GM12878 (cell line): ENCODE results near the gene ETV6.

Source experiments
- BRCA1 ChIP-seq: IDR thresholded peaks from 2 replicates; pipeline ENCODE4 v1.6.1; 2011; ENCODE audit warnings: low read depth, low read length, improper control_type of control experiment
- CHD2 ChIP-seq: IDR thresholded peaks from 2 replicates; pipeline ENCODE4 v1.6.1; 2011; ENCODE audit warnings: low read depth, low read length, improper control_type of control experiment, borderline replicate concordance
- EP300 ChIP-seq, 2 experiments: fragments of 150-350 bp in 1 of 2; IDR thresholded peaks; 2 replicates each; pipeline ENCODE4 v1.6.1; 2011 to 2012; ENCODE audit warnings: low read depth in 2 of 2, low read length in 2 of 2, borderline replicate concordance in 1 of 2, improper control_type of control experiment in 1 of 2, inconsistent platforms in 1 of 2; ENCODE audit not compliant: control insufficient read depth in 1 of 2
- GABPA ChIP-seq: IDR thresholded peaks from 2 replicates; pipeline ENCODE4 v1.6.1; 2014; ENCODE audit warnings: antibody characterized with exemption, low read depth, mild to moderate bottlenecking, inconsistent platforms
- MTA3 ChIP-seq: IDR thresholded peaks from 2 replicates; pipeline ENCODE4 v1.6.1; 2012; ENCODE audit warnings: low read length, inconsistent platforms, borderline replicate concordance
- POLR2A ChIP-seq: IDR thresholded peaks from 2 replicates; pipeline ENCODE4 v1.6.1; 2011; ENCODE audit warnings: low read depth, mild to moderate bottlenecking, low read length
- SMAD1 ChIP-seq: fragments of 450-650 bp; IDR thresholded peaks from 2 replicates; pipeline ENCODE4 v1.6.1; 2018; ENCODE audit warnings: mild to moderate bottlenecking, low read depth; ENCODE audit not compliant: partially characterized antibody
- TF ChIP-seq, protein P1 (sequence below): fragments of 450-650 bp; IDR thresholded peaks from 2 replicates; pipeline ENCODE4 v1.6.1; 2018; ENCODE audit warnings: borderline replicate concordance, mild to moderate bottlenecking; ENCODE audit not compliant: partially characterized antibody
- TF ChIP-seq, protein P2 (sequence below): IDR thresholded peaks from 2 replicates; pipeline ENCODE4 v1.6.1; 2011; ENCODE audit warnings: mild to moderate bottlenecking, low read depth, low read length, moderate library complexity; ENCODE audit not compliant: insufficient replicate concordance
- TF ChIP-seq, protein P3 (sequence below), 3 experiments: IDR thresholded peaks in 2 of 3; conservative IDR thresholded peaks in 1 of 3; 2 replicates each; pipeline ENCODE4 v1.5.1; 2011; ENCODE audit warnings: low read depth in 3 of 3, low read length in 3 of 3, mild to moderate bottlenecking in 3 of 3, control low read depth in 2 of 3, moderate library complexity in 2 of 3, inconsistent platforms in 1 of 3, mixed read lengths in 1 of 3; ENCODE audit not compliant: control insufficient read depth in 2 of 3, insufficient read depth in 1 of 3; ENCODE audit errors: extremely low read depth in 1 of 3

DNA sequence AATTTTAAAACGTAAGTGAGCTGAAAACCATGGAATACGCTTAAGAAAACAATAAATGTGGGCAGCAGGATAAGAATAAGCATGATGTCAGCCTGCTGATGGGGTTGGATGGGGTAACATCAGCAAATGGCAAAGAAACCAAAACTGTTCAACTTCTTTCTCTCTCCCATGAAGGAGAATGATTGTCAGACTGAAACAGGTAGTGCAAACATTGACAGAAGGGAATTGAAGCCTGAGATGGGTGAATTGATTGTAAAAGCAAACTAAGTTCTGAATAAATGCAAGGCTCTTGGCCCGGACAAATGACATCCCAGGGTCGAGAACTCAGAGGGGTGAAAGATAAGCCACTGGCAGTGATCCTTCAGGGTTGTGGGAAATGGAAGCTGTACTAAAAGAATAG lies 182.6 kb downstream of the ETV6 start:
- TF ChIP-seq, protein P1, sequence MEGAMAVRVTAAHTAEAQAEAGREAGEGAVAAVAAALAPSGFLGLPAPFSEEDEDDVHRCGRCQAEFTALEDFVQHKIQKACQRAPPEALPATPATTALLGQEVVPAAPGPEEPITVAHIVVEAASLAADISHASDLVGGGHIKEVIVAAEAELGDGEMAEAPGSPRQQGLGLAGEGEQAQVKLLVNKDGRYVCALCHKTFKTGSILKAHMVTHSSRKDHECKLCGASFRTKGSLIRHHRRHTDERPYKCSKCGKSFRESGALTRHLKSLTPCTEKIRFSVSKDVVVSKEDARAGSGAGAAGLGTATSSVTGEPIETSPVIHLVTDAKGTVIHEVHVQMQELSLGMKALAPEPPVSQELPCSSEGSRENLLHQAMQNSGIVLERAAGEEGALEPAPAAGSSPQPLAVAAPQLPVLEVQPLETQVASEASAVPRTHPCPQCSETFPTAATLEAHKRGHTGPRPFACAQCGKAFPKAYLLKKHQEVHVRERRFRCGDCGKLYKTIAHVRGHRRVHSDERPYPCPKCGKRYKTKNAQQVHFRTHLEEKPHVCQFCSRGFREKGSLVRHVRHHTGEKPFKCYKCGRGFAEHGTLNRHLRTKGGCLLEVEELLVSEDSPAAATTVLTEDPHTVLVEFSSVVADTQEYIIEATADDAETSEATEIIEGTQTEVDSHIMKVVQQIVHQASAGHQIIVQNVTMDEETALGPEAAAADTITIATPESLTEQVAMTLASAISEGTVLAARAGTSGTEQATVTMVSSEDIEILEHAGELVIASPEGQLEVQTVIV: no peak
- TF ChIP-seq GABPA (no peak), EP300 (IDR thresholded peaks at IDR 0.05; ENCODE audit: borderline replicate concordance in 1 of 2, control insufficient read depth in 1 of 2, low read depth in 2 of 2, low read length in 2 of 2) (no peak; a peak in 1 of 4 replicates), BRCA1 (no peak), SMAD1 (no peak), MTA3 (no peak), CHD2 (no peak), POLR2A (no peak)
- TF ChIP-seq, protein P2, sequence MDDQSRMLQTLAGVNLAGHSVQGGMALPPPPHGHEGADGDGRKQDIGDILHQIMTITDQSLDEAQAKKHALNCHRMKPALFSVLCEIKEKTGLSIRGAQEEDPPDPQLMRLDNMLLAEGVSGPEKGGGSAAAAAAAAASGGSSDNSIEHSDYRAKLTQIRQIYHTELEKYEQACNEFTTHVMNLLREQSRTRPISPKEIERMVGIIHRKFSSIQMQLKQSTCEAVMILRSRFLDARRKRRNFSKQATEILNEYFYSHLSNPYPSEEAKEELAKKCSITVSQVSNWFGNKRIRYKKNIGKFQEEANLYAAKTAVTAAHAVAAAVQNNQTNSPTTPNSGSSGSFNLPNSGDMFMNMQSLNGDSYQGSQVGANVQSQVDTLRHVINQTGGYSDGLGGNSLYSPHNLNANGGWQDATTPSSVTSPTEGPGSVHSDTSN: no peak
- TF ChIP-seq, protein P3, sequence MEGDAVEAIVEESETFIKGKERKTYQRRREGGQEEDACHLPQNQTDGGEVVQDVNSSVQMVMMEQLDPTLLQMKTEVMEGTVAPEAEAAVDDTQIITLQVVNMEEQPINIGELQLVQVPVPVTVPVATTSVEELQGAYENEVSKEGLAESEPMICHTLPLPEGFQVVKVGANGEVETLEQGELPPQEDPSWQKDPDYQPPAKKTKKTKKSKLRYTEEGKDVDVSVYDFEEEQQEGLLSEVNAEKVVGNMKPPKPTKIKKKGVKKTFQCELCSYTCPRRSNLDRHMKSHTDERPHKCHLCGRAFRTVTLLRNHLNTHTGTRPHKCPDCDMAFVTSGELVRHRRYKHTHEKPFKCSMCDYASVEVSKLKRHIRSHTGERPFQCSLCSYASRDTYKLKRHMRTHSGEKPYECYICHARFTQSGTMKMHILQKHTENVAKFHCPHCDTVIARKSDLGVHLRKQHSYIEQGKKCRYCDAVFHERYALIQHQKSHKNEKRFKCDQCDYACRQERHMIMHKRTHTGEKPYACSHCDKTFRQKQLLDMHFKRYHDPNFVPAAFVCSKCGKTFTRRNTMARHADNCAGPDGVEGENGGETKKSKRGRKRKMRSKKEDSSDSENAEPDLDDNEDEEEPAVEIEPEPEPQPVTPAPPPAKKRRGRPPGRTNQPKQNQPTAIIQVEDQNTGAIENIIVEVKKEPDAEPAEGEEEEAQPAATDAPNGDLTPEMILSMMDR (IDR thresholded peaks at IDR 0.05 in 2 of 3, conservative IDR thresholded peaks at IDR 0.05 in 1 of 3; ENCODE audit: control insufficient read depth in 2 of 3, extremely low read depth in 1 of 3, insufficient read depth in 1 of 3, low read depth in 3 of 3, low read length in 3 of 3): no peak
